ENCODE data around the gene PRRG1. TPM values are rescaled to one million over a fixed set of nuclear protein-coding genes. Genes with fewer than 3 reads are reported as not detected.
"Not testable (repeated sequence)": the region's sequence is repeated elsewhere in the genome, so short reads cannot be mapped to it uniquely, and the experiment has no call there.

The PRRG1 gene
- 11.0 TPM for total RNA-seq

- DNase-seq (ENCODE audit: low spot score) = peak; percentile 73
These were observed at the start of gene PRRG1 for GRCh38 chrX:37349221-37350033. Gene PRRG1 (plus strand): TSS chrX:37349364. CDS start chrX:37406250, 56,886 bp downstream.

GRCh38 chrX:37302569-37302968, 46.6 kb upstream of the PRRG1 start:
- DNase-seq (ENCODE audit: low spot score) = no peak

- DNase-seq (ENCODE audit: low spot score) = not testable (repeated sequence)
These were observed 43.9 kb upstream of the PRRG1 start for GRCh38 chrX:37305238-37305637.

- DNase-seq (ENCODE audit: low spot score) = no peak
These were observed 34.6 kb upstream of the PRRG1 start for GRCh38 chrX:37314531-37314930.

- DNase-seq (ENCODE audit: low spot score) = no peak
These were observed 33.5 kb upstream of the PRRG1 start for GRCh38 chrX:37315511-37316248.

- no peak for DNase-seq (ENCODE audit: low spot score)
These were observed 28.5 kb upstream of the PRRG1 start for GRCh38 chrX:37320541-37321203.

- no peak for DNase-seq (ENCODE audit: low spot score)
These were observed 18.5 kb upstream of the PRRG1 start for GRCh38 chrX:37330642-37331041.

- no peak for DNase-seq (ENCODE audit: low spot score)
These were observed 17.6 kb upstream of the PRRG1 start for GRCh38 chrX:37331546-37331945.

- DNase-seq (ENCODE audit: low spot score) = no peak
These were observed 17.1 kb upstream of the PRRG1 start for GRCh38 chrX:37332055-37332454.

- no peak for DNase-seq (ENCODE audit: low spot score)
These were observed 16.0 kb upstream of the PRRG1 start for GRCh38 chrX:37332987-37333658.

GRCh38 chrX:37347420-37347819, 1.7 kb upstream of the PRRG1 start:
- DNase-seq (ENCODE audit: low spot score) = no peak

GRCh38 chrX:37348231-37348970, 763 bp upstream of the PRRG1 start:
- no peak for DNase-seq (ENCODE audit: low spot score)

GRCh38 chrX:37348971-37349220, 268 bp upstream of the PRRG1 start:
- DNase-seq (ENCODE audit: low spot score) = no peak

GRCh38 chrX:37350034-37350365, 836 bp downstream of the PRRG1 start:
- no peak for DNase-seq (ENCODE audit: low spot score)

GRCh38 chrX:37353646-37354045, 4.5 kb downstream of the PRRG1 start:
- DNase-seq (ENCODE audit: low spot score) = no peak

- DNase-seq (ENCODE audit: low spot score) = no peak
These were observed 8.3 kb downstream of the PRRG1 start for GRCh38 chrX:37357436-37357835.

GRCh38 chrX:37361596-37361995, 12.4 kb downstream of the PRRG1 start:
- DNase-seq (ENCODE audit: low spot score) = no peak

- DNase-seq (ENCODE audit: low spot score) = no peak
These were observed 15.5 kb downstream of the PRRG1 start for GRCh38 chrX:37364666-37365065.

GRCh38 chrX:37367946-37368345, 18.8 kb downstream of the PRRG1 start:
- no peak for DNase-seq (ENCODE audit: low spot score)

- no peak for DNase-seq (ENCODE audit: low spot score)
These were observed 21.5 kb downstream of the PRRG1 start for GRCh38 chrX:37370499-37371141.

- DNase-seq (ENCODE audit: low spot score) = no peak
These were observed 22.4 kb downstream of the PRRG1 start for GRCh38 chrX:37371578-37371991.
